ENCODE data around the gene C5.
A peak's percentile ranks its signal among the peaks of the same experiment; 100 is the strongest.
"Not testable (repeated sequence)": the region's sequence is repeated elsewhere in the genome, so short reads cannot be mapped to it uniquely, and the experiment has no call there.

The C5 gene

GRCh38 chr9:120977321-120977720, 72.8 kb downstream of the C5 start:
- no peak for DNase-seq

- DNase-seq: no peak
Observed at GRCh38 chr9:120974921-120975320, 75.2 kb downstream of the C5 start.

- DNase-seq: no peak
Observed at GRCh38 chr9:120974181-120974580, 75.9 kb downstream of the C5 start.

GRCh38 chr9:120971938-120972337, 78.1 kb downstream of the C5 start:
- DNase-seq: no peak

- DNase-seq: not testable (repeated sequence)
Observed at GRCh38 chr9:120971471-120971870, 78.6 kb downstream of the C5 start.

- DNase-seq: no peak
Observed at GRCh38 chr9:120970244-120970643, 79.8 kb downstream of the C5 start.

- no peak for DNase-seq
Observed at GRCh38 chr9:120966013-120966369, 84.1 kb downstream of the C5 start.

- no peak for DNase-seq
Observed at GRCh38 chr9:120965344-120966012, 84.6 kb downstream of the C5 start.

GRCh38 chr9:120961936-120962335, 88.1 kb downstream of the C5 start:
- no peak for DNase-seq

GRCh38 chr9:120960001-120960400, 90.1 kb downstream of the C5 start:
- no peak for DNase-seq

- no peak for DNase-seq
Observed at GRCh38 chr9:120956862-120957261, 93.2 kb downstream of the C5 start.

GRCh38 chr9:120951960-120952618, 98.0 kb downstream of the C5 start:
- DNase-seq: no peak

- DNase-seq: no peak
Observed at GRCh38 chr9:120950421-120951388, 99.4 kb downstream of the C5 start.

- no peak for DNase-seq
Observed at GRCh38 chr9:120949290-120949689, 100.8 kb downstream of the C5 start.

GRCh38 chr9:120948824-120949223, 101.3 kb downstream of the C5 start:
- DNase-seq: no peak

GRCh38 chr9:120947222-120947621, 102.9 kb downstream of the C5 start:
- DNase-seq: no peak

GRCh38 chr9:120946259-120946658, 103.8 kb downstream of the C5 start:
- no peak for DNase-seq

GRCh38 chr9:120944948-120945347, 105.1 kb downstream of the C5 start:
- DNase-seq: no peak

- DNase-seq: peak; percentile 79
Observed at GRCh38 chr9:120944434-120944843, 105.6 kb downstream of the C5 start.

GRCh38 chr9:120942186-120943001, 107.7 kb downstream of the C5 start:
- DNase-seq: no peak

- DNase-seq: no peak
Observed at GRCh38 chr9:120941046-120941770, 108.9 kb downstream of the C5 start.

- DNase-seq: no peak
Observed at GRCh38 chr9:120940573-120940972, 109.5 kb downstream of the C5 start.
